ENCODE measurements around the gene MYO10.

MYO10 gene

GRCh38 chr5:16834029-16834428 lies 102.1 kb downstream of the MYO10 start:
- TF ChIP-seq REST (IDR thresholded peaks at IDR 0.05; ENCODE audit: low read depth) (peak; percentile 68), USF1 (IDR thresholded peaks at IDR 0.05) (no peak)

GRCh38 chr5:16827755-16828154 lies 108.3 kb downstream of the MYO10 start:
- no peak for TF ChIP-seq CREB1 (IDR thresholded peaks at IDR 0.05; ENCODE audit: low read depth)
- TF ChIP-seq REST (IDR thresholded peaks at IDR 0.05; ENCODE audit: low read depth), result no peak
- no peak for TF ChIP-seq YY1 (IDR thresholded peaks at IDR 0.05; ENCODE audit: low read depth)
- no peak for TF ChIP-seq EP300 (IDR thresholded peaks at IDR 0.05; ENCODE audit: borderline replicate concordance)
- TF ChIP-seq ZBTB7A (IDR thresholded peaks at IDR 0.05; ENCODE audit: low read depth), result no peak
- TF ChIP-seq USF1 (IDR thresholded peaks at IDR 0.05), result no peak
- no peak for TF ChIP-seq TCF12 (IDR thresholded peaks at IDR 0.05; ENCODE audit: low read depth)
- TF ChIP-seq EGR1 (IDR thresholded peaks at IDR 0.05), result no peak
- TF ChIP-seq TEAD4 (IDR thresholded peaks at IDR 0.05), result no peak
- TF ChIP-seq CEBPB (IDR thresholded peaks at IDR 0.05), result no peak
- TF ChIP-seq RAD21 (IDR thresholded peaks at IDR 0.05; ENCODE audit: low read depth), result no peak
- TF ChIP-seq TAF1 (IDR thresholded peaks at IDR 0.05; ENCODE audit: low read depth), result no peak
- no peak for TF ChIP-seq FOXM1 (IDR thresholded peaks at IDR 0.05; ENCODE audit: borderline replicate concordance, low read depth)
- no peak for TF ChIP-seq MAX (IDR thresholded peaks at IDR 0.05)
- TF ChIP-seq NFIC (IDR thresholded peaks at IDR 0.05), result no peak

GRCh38 chr5:16826379-16827125 lies 109.5 kb downstream of the MYO10 start:
- TF ChIP-seq RAD21 (IDR thresholded peaks at IDR 0.05; ENCODE audit: low read depth) (no peak), TAF1 (IDR thresholded peaks at IDR 0.05; ENCODE audit: low read depth) (no peak), REST (IDR thresholded peaks at IDR 0.05; ENCODE audit: low read depth) (no peak), CEBPB (IDR thresholded peaks at IDR 0.05) (no peak), FOXM1 (IDR thresholded peaks at IDR 0.05; ENCODE audit: borderline replicate concordance, low read depth) (no peak), NFIC (IDR thresholded peaks at IDR 0.05) (no peak), YY1 (IDR thresholded peaks at IDR 0.05; ENCODE audit: low read depth) (no peak), TEAD4 (IDR thresholded peaks at IDR 0.05) (no peak), EP300 (IDR thresholded peaks at IDR 0.05; ENCODE audit: borderline replicate concordance) (no peak), USF1 (IDR thresholded peaks at IDR 0.05) (no peak), MAX (IDR thresholded peaks at IDR 0.05) (no peak)

- no peak for TF ChIP-seq USF1 (IDR thresholded peaks at IDR 0.05)
- TF ChIP-seq CREB1 (IDR thresholded peaks at IDR 0.05; ENCODE audit: low read depth), result no peak
- no peak for TF ChIP-seq NFIC (IDR thresholded peaks at IDR 0.05)
- no peak for TF ChIP-seq REST (IDR thresholded peaks at IDR 0.05; ENCODE audit: low read depth)
- TF ChIP-seq ZBTB7A (IDR thresholded peaks at IDR 0.05; ENCODE audit: low read depth), result no peak
- no peak for TF ChIP-seq YY1 (IDR thresholded peaks at IDR 0.05; ENCODE audit: low read depth)
- no peak for TF ChIP-seq MAX (IDR thresholded peaks at IDR 0.05)
- no peak for TF ChIP-seq CEBPB (IDR thresholded peaks at IDR 0.05)
- no peak for TF ChIP-seq TCF12 (IDR thresholded peaks at IDR 0.05; ENCODE audit: low read depth)
- no peak for TF ChIP-seq TAF1 (IDR thresholded peaks at IDR 0.05; ENCODE audit: low read depth)
- no peak for TF ChIP-seq RAD21 (IDR thresholded peaks at IDR 0.05; ENCODE audit: low read depth)
- no peak for TF ChIP-seq TEAD4 (IDR thresholded peaks at IDR 0.05)
- no peak for TF ChIP-seq EP300 (IDR thresholded peaks at IDR 0.05; ENCODE audit: borderline replicate concordance)
- TF ChIP-seq FOXM1 (IDR thresholded peaks at IDR 0.05; ENCODE audit: borderline replicate concordance, low read depth), result no peak
Measured at GRCh38 chr5:16819522-16820167, 116.4 kb downstream of the MYO10 start.
